ENCODE measurements around the gene BMI1. TPM values are rescaled to one million over a fixed set of nuclear protein-coding genes. Genes with fewer than 3 reads are reported as not detected.

BMI1 gene
- total RNA-seq (10 to 100 TPM; 47.1 to 89.7 (median 68.2) TPM), polyA plus RNA-seq (10 to 100 TPM; 26.9 to 38.7 (median 27.1) TPM)
- long read RNA-seq, donor 1, transcript BMI1-201 (10 exons, 3,428 nt): major isoform, 9 of 11 reads
- long read RNA-seq, donor 1, partial matches to known transcripts: 0 of 11 reads
- long read RNA-seq, donor 1, other reads (novel, unspliced or antisense): 0 of 11 reads
- long read RNA-seq, donor 2, transcript BMI1-201 (10 exons, 3,428 nt): major isoform, 9 of 11 reads
- long read RNA-seq, donor 2, partial matches to known transcripts: 0 of 11 reads
- long read RNA-seq, donor 2, other reads (novel, unspliced or antisense): 0 of 11 reads

- DNase-seq: peak; percentile 90
- H3K9me3 ChIP-seq: no peaks in the 10 kb centered on the region
- H3K27ac ChIP-seq: peak within 1 kb of the TSS; percentile 87 to 97 (median 94)
- TF ChIP-seq POLR2AphosphoS5 (IDR thresholded peaks at IDR 0.05) (peak in 1 of 3 donors; percentile 0), CTCF (IDR thresholded peaks at IDR 0.05 in 8 of 11, conservative IDR thresholded peaks at IDR 0.05 in 3 of 11) (peak in 1 of 11 experiments; percentile 9), POLR2A (IDR thresholded peaks at IDR 0.05) (no peak)
- H3K4me3 ChIP-seq: peak within 1 kb of the TSS; percentile 74 to 92 (median 84)
- peaks cover 35 to 75% (median 64%) of the 10 kb centered on the region in 6 donors for H3K4me1 ChIP-seq
- intact Hi-C loops (cut with DNase I; ENCODE audit: low total_unique reads): no loop called here
- no peaks in the 10 kb centered on the region for H3K36me3 ChIP-seq
- WGBS, 5 donors: 0 to 1% (median 0%) methylated on average over 25 to 78 of the region's 85 CpGs; no CpG with 5 or more reads in 1 of the 5 donors
- H3K27me3 ChIP-seq (replicated peaks in 1 of 7): peaks cover 0 to 39% (median 0%) of the 10 kb centered on the region in 7 donors
Observed at GRCh38 chr10:22320591-22321155, at the start of gene BMI1. TSS of gene BMI1 (plus strand) at chr10:22321099. CDS start at chr10:22326450, 5,351 bp downstream.

- WGBS, 5 donors: 88 to 91% (median 91%) methylated on average over 6 of the region's 6 CpGs
- no peak overlapping the region for H3K27ac ChIP-seq
- H3K4me1 ChIP-seq: no peaks in the 10 kb centered on the region
- H3K27me3 ChIP-seq (replicated peaks in 1 of 7): peaks cover 0 to 5% (median 0%) of the 10 kb centered on the region in 7 donors
- H3K9me3 ChIP-seq: no peaks in the 10 kb centered on the region
- intact Hi-C loops (cut with DNase I; ENCODE audit: low total_unique reads): no loop called here
- H3K4me3 ChIP-seq: no peak overlapping the region
- no peak for DNase-seq
- no peaks in the 10 kb centered on the region for H3K36me3 ChIP-seq
- TF ChIP-seq CTCF (IDR thresholded peaks at IDR 0.05 in 8 of 11, conservative IDR thresholded peaks at IDR 0.05 in 3 of 11) (no peak), POLR2AphosphoS5 (IDR thresholded peaks at IDR 0.05) (no peak), POLR2A (IDR thresholded peaks at IDR 0.05) (no peak)
Observed at GRCh38 chr10:22271786-22272185, 49.1 kb upstream of the BMI1 start.

- no peaks in the 10 kb centered on the region for H3K36me3 ChIP-seq
- no peak for DNase-seq
- H3K27ac ChIP-seq: no peak overlapping the region
- H3K9me3 ChIP-seq: no peaks in the 10 kb centered on the region
- WGBS, 5 donors: 86 to 94% (median 92%) methylated on average over 4 of the region's 4 CpGs
- no peaks in the 10 kb centered on the region for H3K4me1 ChIP-seq
- no peak for TF ChIP-seq POLR2A (IDR thresholded peaks at IDR 0.05)
- TF ChIP-seq POLR2AphosphoS5 (IDR thresholded peaks at IDR 0.05): no peak
- TF ChIP-seq CTCF (IDR thresholded peaks at IDR 0.05 in 8 of 11, conservative IDR thresholded peaks at IDR 0.05 in 3 of 11): no peak
- intact Hi-C loops (cut with DNase I; ENCODE audit: low total_unique reads): no loop called here
- no peak overlapping the region for H3K4me3 ChIP-seq
- peaks cover 0 to 5% (median 0%) of the 10 kb centered on the region in 7 donors for H3K27me3 ChIP-seq (replicated peaks in 1 of 7)
Observed at GRCh38 chr10:22278441-22278782, 42.5 kb upstream of the BMI1 start.

GRCh38 chr10:22280078-22280477, 40.8 kb upstream of the BMI1 start:
- no peaks in the 10 kb centered on the region for H3K4me1 ChIP-seq
- DNase-seq: no peak
- intact Hi-C loops (cut with DNase I; ENCODE audit: low total_unique reads): no loop called here

More at GRCh38 chr10:22280078-22280477, 40.8 kb upstream of the BMI1 start:
- Histone ChIP-seq H3K4me3 (no peak overlapping the region), H3K27ac (no peak overlapping the region), H3K36me3 (no peaks in the 10 kb centered on the region), H3K9me3 (no peaks in the 10 kb centered on the region), H3K27me3 (replicated peaks in 1 of 7) (peaks cover 0 to 5% (median 0%) of the 10 kb centered on the region in 7 donors)
- WGBS, 5 donors: 66 to 85% (median 80%) methylated on average over 6 of the region's 6 CpGs
- no peak for TF ChIP-seq POLR2AphosphoS5 (IDR thresholded peaks at IDR 0.05)
- TF ChIP-seq CTCF (IDR thresholded peaks at IDR 0.05 in 8 of 11, conservative IDR thresholded peaks at IDR 0.05 in 3 of 11): no peak
- TF ChIP-seq POLR2A (IDR thresholded peaks at IDR 0.05): no peak

Measured in spleen (tissue), 13 donors.